Activated naive CD4-positive, alpha-beta T cell treated with anti-CD3 and anti-CD28 coated beads, Interleukin-2, amount 10 ng/mL, durations not matched to agents 7 days and 5 days (primary cell): ENCODE results near the gene CASP5.

Experiments
- CTCF ChIA-PET: fragments of 350-600 bp; sonication (Branson Sonifier 250); formaldehyde crosslinking; loops from one replicate; lab custom pipeline; 2021; ENCODE audit warnings: antibody characterized with exemption; lab: Charles Lee
- DNase-seq: peaks from one replicate; pipeline ENCODE4 v3.0.0-alpha.2; 2020
- H3K27ac Mint-ChIP-seq: one replicate; pipeline ENCODE4 v1.8.0; 2021; ENCODE audit warnings: mild to moderate bottlenecking, moderate library complexity, mixed read lengths
- H3K27me3 Mint-ChIP-seq: one replicate; pipeline ENCODE4 v1.8.0; 2021; ENCODE audit warnings: mild to moderate bottlenecking, mixed read lengths
- H3K36me3 Mint-ChIP-seq: one replicate; pipeline ENCODE4 v1.8.0; 2021; ENCODE audit warnings: mixed read lengths
- H3K4me1 Mint-ChIP-seq: one replicate; pipeline ENCODE4 v1.8.0; 2021; ENCODE audit warnings: mixed read lengths
- H3K4me3 Mint-ChIP-seq: one replicate; pipeline ENCODE4 v1.8.0; 2021; ENCODE audit warnings: mild to moderate bottlenecking, moderate library complexity, mixed read lengths
- H3K9me3 Mint-ChIP-seq: one replicate; pipeline ENCODE4 v1.8.0; 2021; ENCODE audit warnings: mixed read lengths

CASP5 gene

GRCh38 chr11:104968355-104968855 is 54.6 kb downstream of the CASP5 start, which contains the start of gene CASP4:
Gene CASP4, minus strand, starts transcription at chr11:104968574. Its CDS starts 49 bp downstream, at chr11:104968525.
- H3K4me1 Mint-ChIP-seq, result peaks cover 35% of the 10 kb centered on the region
- no peak for DNase-seq
- peak within 1 kb of the TSS; percentile 92 for H3K27ac Mint-ChIP-seq
- CTCF ChIA-PET, result no interaction called here
- peaks cover 54% of the 10 kb centered on the region for H3K36me3 Mint-ChIP-seq
- no peaks in the 10 kb centered on the region for H3K27me3 Mint-ChIP-seq
- peak within 1 kb of the TSS; percentile 89 for H3K4me3 Mint-ChIP-seq
- peaks cover 29% of the 10 kb centered on the region for H3K9me3 Mint-ChIP-seq

GRCh38 chr11:104967534-104968354 is 55.2 kb downstream of the CASP5 start:
- H3K27ac Mint-ChIP-seq, result peak overlapping the region; percentile 92
- no peak for DNase-seq
- H3K4me1 Mint-ChIP-seq, result peaks cover 42% of the 10 kb centered on the region
- peaks cover 28% of the 10 kb centered on the region for H3K9me3 Mint-ChIP-seq
- peaks cover 56% of the 10 kb centered on the region for H3K36me3 Mint-ChIP-seq
- no peaks in the 10 kb centered on the region for H3K27me3 Mint-ChIP-seq
- CTCF ChIA-PET, result interaction anchor here (1.1 to 1.6 kb wide), 3 partner anchors 19 to 1859 kb away, joined by 3 read pairs; no protein-coding TSS in a partner anchor
- peak overlapping the region; percentile 89 for H3K4me3 Mint-ChIP-seq

DNA sequence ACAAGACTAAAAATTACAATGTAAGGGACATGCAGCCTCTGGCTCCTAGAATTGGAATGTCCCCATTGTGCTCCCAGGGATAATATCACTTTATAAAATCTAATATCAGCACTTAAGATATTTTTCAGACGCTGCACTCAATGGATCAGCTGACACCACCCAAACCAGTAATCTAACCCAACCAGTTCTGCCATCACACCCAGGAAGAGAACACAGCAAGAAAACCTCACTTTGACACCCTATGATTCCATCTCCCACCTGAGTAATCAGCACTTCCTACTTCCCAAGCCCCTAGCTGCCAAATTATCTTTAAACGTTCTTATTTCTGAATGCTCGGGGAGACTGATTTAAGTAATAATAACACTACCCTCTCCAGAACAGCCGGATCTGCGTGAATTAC is 57.2 kb downstream of the CASP5 start:
- Mint-ChIP-seq H3K36me3 (peaks cover 73% of the 10 kb centered on the region), H3K4me1 (peaks cover 48% of the 10 kb centered on the region), H3K27me3 (no peaks in the 10 kb centered on the region), H3K9me3 (peaks cover 32% of the 10 kb centered on the region), H3K4me3 (peak overlapping the region; percentile 59), H3K27ac (no peak overlapping the region)
- DNase-seq, result no peak
- CTCF ChIA-PET, result interaction anchor here (0.6 to 1.6 kb wide), 2 partner anchors 65 to 356 kb away, joined by 3 read pairs; no protein-coding TSS in a partner anchor

DNA sequence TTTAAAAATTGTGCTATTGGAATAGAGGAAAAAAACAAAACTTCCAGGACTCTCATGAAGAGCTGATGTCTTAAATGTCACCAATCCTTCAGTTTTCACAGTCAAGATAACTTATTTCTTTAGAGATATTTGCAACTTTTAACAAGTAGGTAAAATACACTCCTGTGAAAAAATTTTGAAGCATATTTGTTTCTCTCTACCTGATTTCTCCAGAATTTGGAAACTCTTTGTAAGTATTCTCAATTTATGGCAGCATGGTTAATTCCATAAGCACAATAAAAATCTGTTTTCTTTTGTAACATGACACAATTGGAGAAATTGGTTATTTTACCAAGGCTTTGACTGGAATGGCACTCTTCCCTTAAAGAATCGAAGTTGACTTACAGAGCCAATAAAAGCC is 58.7 kb downstream of the CASP5 start:
- Mint-ChIP-seq H3K27me3 (no peaks in the 10 kb centered on the region), H3K4me3 (no peak overlapping the region), H3K4me1 (peaks cover 46% of the 10 kb centered on the region), H3K27ac (no peak overlapping the region), H3K9me3 (peaks cover 30% of the 10 kb centered on the region), H3K36me3 (peaks cover 81% of the 10 kb centered on the region)
- CTCF ChIA-PET, result interaction anchor here (1.0 kb wide), 1 partner anchor 17 kb away, joined by 4 read pairs; no protein-coding TSS in a partner anchor
- DNase-seq, result no peak

DNA sequence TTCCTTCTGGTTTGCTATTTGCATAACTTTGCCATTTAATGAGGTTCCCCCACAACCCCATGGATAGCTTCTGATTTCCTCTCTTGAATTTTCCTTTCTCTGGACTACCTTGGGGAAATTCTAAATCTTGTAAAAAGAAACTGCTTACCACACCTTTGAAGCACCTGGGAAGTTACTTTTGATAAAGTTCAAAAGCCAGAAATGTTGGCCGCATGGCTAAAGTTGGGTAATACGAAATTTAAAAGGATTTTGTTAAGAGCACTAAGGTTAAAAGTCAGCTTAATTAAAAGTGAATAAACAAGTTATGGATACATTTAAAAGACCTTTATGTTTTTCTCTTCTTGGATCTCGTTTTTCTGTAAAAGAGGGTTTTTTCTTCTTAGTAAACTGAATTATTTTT is 60.1 kb downstream of the CASP5 start:
- Mint-ChIP-seq H3K36me3 (peaks cover 86% of the 10 kb centered on the region), H3K4me1 (peaks cover 48% of the 10 kb centered on the region), H3K27me3 (no peaks in the 10 kb centered on the region), H3K27ac (no peak overlapping the region), H3K4me3 (no peak overlapping the region), H3K9me3 (peaks cover 35% of the 10 kb centered on the region)
- CTCF ChIA-PET, result no interaction called here
- no peak for DNase-seq

DNA sequence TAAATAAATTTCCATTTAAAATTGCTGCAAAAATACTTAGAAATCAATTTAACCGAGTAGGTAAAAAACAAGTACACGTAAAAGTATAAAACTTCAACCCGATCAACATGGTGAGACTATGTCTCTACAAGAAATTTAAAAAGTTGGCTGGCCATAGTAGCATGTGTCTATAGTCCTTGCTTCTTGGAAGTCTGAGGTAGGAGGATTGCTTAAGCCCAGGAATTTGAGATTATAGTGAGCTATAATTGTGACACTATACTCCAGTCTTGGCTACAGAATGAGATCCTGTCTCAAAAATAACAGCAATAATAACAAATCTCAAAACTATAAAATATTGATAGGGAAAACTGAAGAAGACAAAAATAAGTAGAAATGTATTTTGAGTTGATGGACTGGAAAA is 65.7 kb downstream of the CASP5 start:
- CTCF ChIA-PET, result no interaction called here
- Mint-ChIP-seq H3K36me3 (peaks cover 79% of the 10 kb centered on the region), H3K27me3 (no peaks in the 10 kb centered on the region), H3K4me1 (peaks cover 35% of the 10 kb centered on the region), H3K9me3 (peaks cover 18% of the 10 kb centered on the region), H3K4me3 (no peak overlapping the region), H3K27ac (no peak overlapping the region)
- DNase-seq, result no peak

DNA sequence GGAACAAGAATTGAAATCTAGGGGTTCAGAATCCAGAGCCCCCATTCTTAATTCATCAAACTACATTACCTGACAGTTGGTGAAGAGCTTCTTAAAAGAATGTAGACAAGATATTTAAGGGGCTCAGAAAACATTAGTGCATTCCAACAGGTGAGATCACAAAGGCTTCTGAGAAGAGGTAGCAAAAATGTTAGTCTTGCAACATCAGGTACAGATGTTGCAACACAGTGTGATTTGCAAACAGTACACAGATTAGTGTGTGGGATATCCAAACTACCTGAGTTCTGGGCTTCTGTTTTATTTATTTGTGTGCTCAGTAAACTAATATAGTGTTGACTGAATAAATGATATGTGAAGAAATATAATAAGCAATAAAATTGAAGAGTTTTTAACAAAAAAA is 66.4 kb downstream of the CASP5 start:
- no peak overlapping the region for H3K27ac Mint-ChIP-seq
- DNase-seq, result no peak
- peaks cover 34% of the 10 kb centered on the region for H3K4me1 Mint-ChIP-seq
- CTCF ChIA-PET, result no interaction called here
- no peaks in the 10 kb centered on the region for H3K27me3 Mint-ChIP-seq
- H3K4me3 Mint-ChIP-seq, result no peak overlapping the region
- H3K9me3 Mint-ChIP-seq, result peaks cover 14% of the 10 kb centered on the region
- peaks cover 77% of the 10 kb centered on the region for H3K36me3 Mint-ChIP-seq

GRCh38 chr11:104946907-104947306 is 76.1 kb downstream of the CASP5 start:
- H3K27ac Mint-ChIP-seq, result no peak overlapping the region
- CTCF ChIA-PET, result interaction anchor here (0.8 to 1.4 kb wide), 4 partner anchors 12 to 43 kb away, joined by 3 to 4 read pairs (median 3); no protein-coding TSS in a partner anchor
- no peak overlapping the region for H3K4me3 Mint-ChIP-seq
- DNase-seq, result peak; percentile 33
- H3K27me3 Mint-ChIP-seq, result no peaks in the 10 kb centered on the region
- peaks cover 10% of the 10 kb centered on the region for H3K4me1 Mint-ChIP-seq
- H3K9me3 Mint-ChIP-seq, result peaks cover 1% of the 10 kb centered on the region
- peaks cover 92% of the 10 kb centered on the region for H3K36me3 Mint-ChIP-seq
